ENCODE measurements around the gene FLYWCH1.
"Not testable (repeated sequence)": the region's sequence is repeated elsewhere in the genome, so short reads cannot be mapped to it uniquely, and the experiment has no call there.

Gene FLYWCH1

DNA sequence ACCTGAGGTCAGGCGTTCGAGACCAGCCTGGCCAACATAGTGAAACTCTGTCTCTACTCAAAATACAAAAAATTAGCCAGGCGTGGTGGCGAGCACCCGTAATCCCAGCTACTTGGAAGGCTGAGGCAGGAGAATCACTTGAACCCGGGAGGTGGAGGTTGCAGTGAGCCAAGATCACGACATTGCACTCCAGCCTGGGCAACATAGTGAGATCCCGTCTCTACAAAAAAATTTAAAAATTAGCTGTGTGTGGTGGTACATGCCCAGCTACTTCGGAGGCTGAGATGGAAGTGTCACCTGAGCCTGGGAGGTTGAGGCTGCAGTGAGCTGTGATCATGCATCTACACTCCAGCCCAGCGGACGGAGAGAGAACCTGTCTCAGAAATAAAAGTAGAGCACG lies 32.0 kb downstream of the FLYWCH1 start:
- 83% methylated on average over 9 of the region's 12 CpGs for WGBS (ENCODE audit: insufficient coverage)
- H3K9me3 ChIP-seq (ENCODE audit: control extremely low read depth in 1 of 5, control insufficient read depth in 4 of 5, insufficient read depth in 2 of 5, low read depth in 1 of 5, low read length in 4 of 5); POLR2A ChIA-PET; H3K27ac ChIP-seq (ENCODE audit: insufficient read depth in 1 of 2, low read depth in 1 of 2, low read length in 2 of 2, poor library complexity in 1 of 2, severe bottlenecking in 2 of 2); H3K27me3 ChIP-seq (replicated peaks in 2 of 5; ENCODE audit: control insufficient read depth in 4 of 5, insufficient read depth in 5 of 5, low read length in 4 of 5); H3K4me3 ChIP-seq (ENCODE audit: control insufficient read depth in 1 of 7, extremely low read depth in 1 of 7, insufficient read depth in 4 of 7, low read depth in 2 of 7, low read length in 6 of 7); H3K4me1 ChIP-seq (ENCODE audit: control extremely low read depth in 1 of 4, control insufficient read depth in 4 of 4, insufficient read depth in 4 of 4, low read length in 3 of 4); DNase-seq: not testable (repeated sequence)
- peaks cover 3 to 52% (median 34%) of the 10 kb centered on the region in 4 experiments for H3K36me3 ChIP-seq (ENCODE audit: control insufficient read depth in 4 of 4, insufficient read depth in 4 of 4, low read length in 3 of 4)
- CTCF ChIA-PET, result interaction anchor here (0.7 to 1.8 kb wide), 4 partner anchors 12 to 29 kb away, joined by 3 to 6 read pairs (median 3); no protein-coding TSS in a partner anchor

DNA sequence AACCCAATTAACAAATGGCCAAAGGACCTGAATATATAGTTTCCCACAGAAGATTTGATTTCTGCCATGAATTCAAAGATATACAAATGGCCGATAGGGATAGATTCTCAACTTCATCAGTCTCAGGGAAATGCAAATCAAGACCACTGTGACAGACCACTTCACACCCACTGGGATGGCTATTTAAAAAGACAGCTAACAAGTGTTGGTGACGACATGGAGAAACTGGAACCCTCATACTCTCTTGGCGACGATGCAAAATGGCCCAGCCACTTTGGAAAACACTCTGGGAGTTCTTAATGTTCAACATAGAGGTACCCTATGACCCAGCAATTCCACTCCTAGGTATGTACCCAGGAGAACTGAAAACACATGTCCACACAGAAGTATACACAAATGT lies 34.9 kb downstream of the FLYWCH1 start:
- no peaks in the 10 kb centered on the region for H3K9me3 ChIP-seq (ENCODE audit: control extremely low read depth in 1 of 5, control insufficient read depth in 4 of 5, insufficient read depth in 2 of 5, low read depth in 1 of 5, low read length in 4 of 5)
- CTCF ChIA-PET, result interaction anchor here (0.7 to 1.9 kb wide), 4 partner anchors 15 to 81 kb away, joined by 3 to 7 read pairs (median 4); no protein-coding TSS in a partner anchor
- no peaks in the 10 kb centered on the region for H3K27me3 ChIP-seq (replicated peaks in 2 of 5; ENCODE audit: control insufficient read depth in 4 of 5, insufficient read depth in 5 of 5, low read length in 4 of 5)
- H3K36me3 ChIP-seq (ENCODE audit: control insufficient read depth in 4 of 4, insufficient read depth in 4 of 4, low read length in 3 of 4), result peaks cover 0 to 57% (median 29%) of the 10 kb centered on the region in 4 experiments
- DNase-seq, result no peak
- POLR2A ChIA-PET, result no interaction called here
- 96% methylated on average over 4 of the region's 4 CpGs for WGBS (ENCODE audit: insufficient coverage)
- no peak overlapping the region for H3K27ac ChIP-seq (ENCODE audit: insufficient read depth in 1 of 2, low read depth in 1 of 2, low read length in 2 of 2, poor library complexity in 1 of 2, severe bottlenecking in 2 of 2)
- no peak overlapping the region for H3K4me3 ChIP-seq (ENCODE audit: control insufficient read depth in 1 of 7, extremely low read depth in 1 of 7, insufficient read depth in 4 of 7, low read depth in 2 of 7, low read length in 6 of 7)
- no peaks in the 10 kb centered on the region for H3K4me1 ChIP-seq (ENCODE audit: control extremely low read depth in 1 of 4, control insufficient read depth in 4 of 4, insufficient read depth in 4 of 4, low read length in 3 of 4)

DNA sequence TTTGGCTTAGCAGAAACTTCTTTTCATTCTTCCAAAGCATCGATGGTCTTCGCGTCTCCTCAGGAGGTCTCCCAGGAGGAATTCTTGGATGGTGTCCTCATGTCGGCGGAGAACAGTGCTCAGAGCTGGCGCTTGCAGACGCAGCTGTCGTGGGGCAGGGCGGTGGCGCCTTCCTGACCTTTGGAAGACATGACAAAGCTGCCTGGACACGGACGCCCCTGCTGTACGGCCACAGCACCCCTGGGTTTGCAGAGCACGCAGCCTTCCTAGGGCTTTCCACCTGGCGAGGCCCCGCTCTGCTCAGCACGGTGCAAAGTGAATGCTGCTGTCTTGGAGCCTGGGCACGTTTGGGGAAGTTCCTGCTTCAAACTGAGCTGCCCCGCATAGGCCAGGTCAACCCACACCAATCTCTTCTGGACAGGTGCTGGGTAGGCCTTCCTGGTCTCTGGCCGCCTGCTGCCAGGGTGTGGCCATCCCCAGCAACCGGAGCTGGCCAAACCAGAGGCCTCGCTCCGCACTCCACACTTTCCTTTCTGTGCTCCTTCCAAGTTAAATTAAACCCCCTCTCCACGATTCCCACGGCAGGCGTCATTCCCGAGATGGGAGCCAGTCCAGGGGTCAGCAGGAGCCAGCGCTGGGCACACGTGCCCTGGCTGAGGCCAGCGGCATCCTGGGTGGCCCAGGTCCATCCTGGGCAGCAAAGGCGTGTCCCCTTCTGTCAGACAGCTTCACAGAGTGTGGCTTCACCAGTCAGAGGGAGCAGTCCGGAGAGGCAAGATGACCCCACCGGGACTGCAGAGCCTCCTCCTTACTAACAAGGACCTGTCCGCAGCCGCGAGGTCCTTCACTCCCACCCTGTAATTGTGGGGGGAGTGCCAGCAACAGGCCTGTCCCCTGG lies 37.3 kb downstream of the FLYWCH1 start:
- H3K36me3 ChIP-seq (ENCODE audit: control insufficient read depth in 4 of 4, insufficient read depth in 4 of 4, low read length in 3 of 4), result peaks cover 0 to 51% (median 19%) of the 10 kb centered on the region in 4 experiments
- ChIA-PET POLR2A (no interaction called here), CTCF (no interaction called here)
- no peaks in the 10 kb centered on the region for H3K4me1 ChIP-seq (ENCODE audit: control extremely low read depth in 1 of 4, control insufficient read depth in 4 of 4, insufficient read depth in 4 of 4, low read length in 3 of 4)
- no peaks in the 10 kb centered on the region for H3K9me3 ChIP-seq (ENCODE audit: control extremely low read depth in 1 of 5, control insufficient read depth in 4 of 5, insufficient read depth in 2 of 5, low read depth in 1 of 5, low read length in 4 of 5)
- H3K27me3 ChIP-seq (replicated peaks in 2 of 5; ENCODE audit: control insufficient read depth in 4 of 5, insufficient read depth in 5 of 5, low read length in 4 of 5), result no peaks in the 10 kb centered on the region
- H3K4me3 ChIP-seq (ENCODE audit: control insufficient read depth in 1 of 7, extremely low read depth in 1 of 7, insufficient read depth in 4 of 7, low read depth in 2 of 7, low read length in 6 of 7), result no peak overlapping the region
- no peak for DNase-seq
- WGBS (ENCODE audit: insufficient coverage), result 89% methylated on average over 29 of the region's 36 CpGs
- no peak overlapping the region for H3K27ac ChIP-seq (ENCODE audit: insufficient read depth in 1 of 2, low read depth in 1 of 2, low read length in 2 of 2, poor library complexity in 1 of 2, severe bottlenecking in 2 of 2)

DNA sequence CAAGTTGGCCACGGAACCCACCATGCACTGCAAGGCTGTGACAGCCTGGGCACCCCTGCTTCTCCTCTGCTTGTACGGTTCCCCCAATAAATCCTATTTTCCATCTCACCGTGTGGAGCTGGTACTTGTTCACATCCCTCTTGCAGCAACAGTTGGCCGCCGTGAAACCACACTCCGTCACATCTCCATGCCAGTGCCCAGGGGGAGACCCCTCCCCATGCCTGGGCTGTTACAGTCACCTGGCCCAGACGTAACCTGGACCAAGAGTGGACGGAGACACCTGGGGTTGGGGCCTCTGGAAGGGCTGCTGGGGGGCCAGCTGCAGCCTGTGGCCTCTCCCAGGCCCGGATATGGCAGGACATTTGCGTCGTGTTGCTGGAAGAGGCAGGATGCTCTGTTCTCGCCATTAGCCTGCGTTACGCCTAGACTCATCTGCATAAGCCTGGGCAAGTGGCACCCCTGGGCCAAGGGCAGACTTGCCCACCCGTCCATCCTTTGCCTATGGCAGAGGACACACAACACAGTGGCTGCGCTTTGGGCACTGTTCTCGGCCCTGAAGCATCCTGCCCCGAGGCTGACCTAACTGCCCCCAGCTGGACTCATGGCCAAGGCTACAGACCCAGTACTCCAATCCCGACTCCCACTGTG lies 38.1 kb downstream of the FLYWCH1 start:
- H3K4me3 ChIP-seq (ENCODE audit: control insufficient read depth in 1 of 7, extremely low read depth in 1 of 7, insufficient read depth in 4 of 7, low read depth in 2 of 7, low read length in 6 of 7), result no peak overlapping the region
- no peak overlapping the region for H3K27ac ChIP-seq (ENCODE audit: insufficient read depth in 1 of 2, low read depth in 1 of 2, low read length in 2 of 2, poor library complexity in 1 of 2, severe bottlenecking in 2 of 2)
- WGBS (ENCODE audit: insufficient coverage), result 92% methylated on average over 19 of the region's 19 CpGs
- peaks cover 0 to 48% (median 19%) of the 10 kb centered on the region in 4 experiments for H3K36me3 ChIP-seq (ENCODE audit: control insufficient read depth in 4 of 4, insufficient read depth in 4 of 4, low read length in 3 of 4)
- ChIA-PET POLR2A (no interaction called here), CTCF (interaction anchor here (1.1 kb wide), 1 partner anchor 23 kb away, joined by 3 read pairs; no protein-coding TSS in a partner anchor)
- no peaks in the 10 kb centered on the region for H3K9me3 ChIP-seq (ENCODE audit: control extremely low read depth in 1 of 5, control insufficient read depth in 4 of 5, insufficient read depth in 2 of 5, low read depth in 1 of 5, low read length in 4 of 5)
- H3K27me3 ChIP-seq (replicated peaks in 2 of 5; ENCODE audit: control insufficient read depth in 4 of 5, insufficient read depth in 5 of 5, low read length in 4 of 5), result no peaks in the 10 kb centered on the region
- H3K4me1 ChIP-seq (ENCODE audit: control extremely low read depth in 1 of 4, control insufficient read depth in 4 of 4, insufficient read depth in 4 of 4, low read length in 3 of 4), result peaks cover 0 to 6% (median 2%) of the 10 kb centered on the region in 4 experiments
- DNase-seq, result no peak

DNA sequence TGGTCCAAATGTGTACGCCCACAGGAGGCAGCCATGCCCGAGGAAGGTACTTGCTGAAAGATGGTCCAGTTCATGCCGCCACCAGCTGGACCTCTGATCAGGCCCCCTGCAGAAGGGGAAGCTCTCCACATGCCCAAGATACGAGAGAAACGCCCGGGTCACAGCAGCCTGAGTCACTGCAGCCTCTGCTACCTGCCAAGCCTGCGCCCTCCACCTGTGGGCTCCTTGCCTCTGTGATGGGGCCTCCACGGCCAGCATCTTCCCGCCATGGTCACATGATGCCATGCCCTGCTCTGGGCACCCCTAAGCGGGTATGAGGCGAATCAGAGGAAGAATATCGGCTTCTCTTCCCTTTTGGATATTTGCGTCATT lies 38.6 kb downstream of the FLYWCH1 start:
- ChIA-PET POLR2A (no interaction called here), CTCF (interaction anchor here (0.9 to 1.1 kb wide), 2 partner anchors 24 to 82 kb away, joined by 3 read pairs; no protein-coding TSS in a partner anchor)
- Histone ChIP-seq H3K4me3 (ENCODE audit: control insufficient read depth in 1 of 7, extremely low read depth in 1 of 7, insufficient read depth in 4 of 7, low read depth in 2 of 7, low read length in 6 of 7) (no peak overlapping the region), H3K27me3 (replicated peaks in 2 of 5; ENCODE audit: control insufficient read depth in 4 of 5, insufficient read depth in 5 of 5, low read length in 4 of 5) (no peaks in the 10 kb centered on the region), H3K27ac (ENCODE audit: insufficient read depth in 1 of 2, low read depth in 1 of 2, low read length in 2 of 2, poor library complexity in 1 of 2, severe bottlenecking in 2 of 2) (no peak overlapping the region), H3K9me3 (ENCODE audit: control extremely low read depth in 1 of 5, control insufficient read depth in 4 of 5, insufficient read depth in 2 of 5, low read depth in 1 of 5, low read length in 4 of 5) (no peaks in the 10 kb centered on the region), H3K4me1 (ENCODE audit: control extremely low read depth in 1 of 4, control insufficient read depth in 4 of 4, insufficient read depth in 4 of 4, low read length in 3 of 4) (peaks cover 0 to 11% (median 7%) of the 10 kb centered on the region in 4 experiments), H3K36me3 (ENCODE audit: control insufficient read depth in 4 of 4, insufficient read depth in 4 of 4, low read length in 3 of 4) (peaks cover 0 to 48% (median 19%) of the 10 kb centered on the region in 4 experiments)
- DNase-seq, result no peak
- WGBS (ENCODE audit: insufficient coverage), result 97% methylated on average over 13 of the region's 13 CpGs

DNA sequence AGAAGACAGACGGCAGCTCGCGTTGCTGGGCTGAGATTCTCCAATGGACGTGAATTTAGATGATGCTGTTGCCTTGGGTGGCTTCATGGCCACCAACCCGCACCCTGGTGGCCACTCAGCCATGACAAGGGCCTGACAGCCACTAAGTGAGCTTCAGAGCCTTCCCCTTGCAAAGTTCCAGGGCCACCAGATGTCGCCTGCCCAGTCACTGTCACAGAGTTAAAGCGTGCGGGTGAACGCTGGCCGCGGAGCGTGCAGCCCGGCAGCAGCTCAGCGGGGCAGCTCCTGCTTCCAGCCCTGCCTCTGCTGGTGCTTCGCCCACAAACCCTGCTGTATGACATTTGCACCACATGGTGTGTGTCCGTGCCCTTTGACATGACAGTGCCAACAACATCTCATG lies 39.0 kb downstream of the FLYWCH1 start:
- 96% methylated on average over 16 of the region's 16 CpGs for WGBS (ENCODE audit: insufficient coverage)
- Histone ChIP-seq H3K27me3 (replicated peaks in 2 of 5; ENCODE audit: control insufficient read depth in 4 of 5, insufficient read depth in 5 of 5, low read length in 4 of 5) (no peaks in the 10 kb centered on the region), H3K4me1 (ENCODE audit: control extremely low read depth in 1 of 4, control insufficient read depth in 4 of 4, insufficient read depth in 4 of 4, low read length in 3 of 4) (peaks cover 0 to 15% (median 11%) of the 10 kb centered on the region in 4 experiments), H3K9me3 (ENCODE audit: control extremely low read depth in 1 of 5, control insufficient read depth in 4 of 5, insufficient read depth in 2 of 5, low read depth in 1 of 5, low read length in 4 of 5) (no peaks in the 10 kb centered on the region), H3K27ac (ENCODE audit: insufficient read depth in 1 of 2, low read depth in 1 of 2, low read length in 2 of 2, poor library complexity in 1 of 2, severe bottlenecking in 2 of 2) (no peak overlapping the region), H3K36me3 (ENCODE audit: control insufficient read depth in 4 of 4, insufficient read depth in 4 of 4, low read length in 3 of 4) (peaks cover 0 to 48% (median 19%) of the 10 kb centered on the region in 4 experiments), H3K4me3 (ENCODE audit: control insufficient read depth in 1 of 7, extremely low read depth in 1 of 7, insufficient read depth in 4 of 7, low read depth in 2 of 7, low read length in 6 of 7) (no peak overlapping the region)
- ChIA-PET POLR2A (no interaction called here), CTCF (interaction anchor here (0.9 to 1.1 kb wide), 2 partner anchors 24 to 82 kb away, joined by 3 read pairs; no protein-coding TSS in a partner anchor)
- no peak for DNase-seq

DNA sequence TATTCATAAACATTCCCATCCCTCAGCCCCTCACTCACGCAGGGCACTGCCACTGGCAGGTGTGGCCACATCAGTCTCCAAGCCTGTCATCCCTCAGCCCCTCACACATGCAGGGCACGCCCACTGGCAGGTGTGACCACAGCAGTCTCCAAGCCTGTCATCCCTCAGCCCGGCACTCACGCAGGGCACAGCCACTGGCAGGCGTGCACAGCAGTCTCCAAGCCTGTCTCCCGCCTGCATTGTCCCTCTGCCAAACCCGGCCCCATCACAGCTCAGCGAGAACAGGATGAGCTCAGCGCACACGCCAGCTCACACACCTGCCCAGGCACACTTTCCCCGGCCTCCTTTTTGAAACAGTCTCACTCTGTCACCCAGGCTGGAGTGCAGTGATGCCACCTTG lies 40.9 kb downstream of the FLYWCH1 start:
- Histone ChIP-seq H3K27me3 (replicated peaks in 2 of 5; ENCODE audit: control insufficient read depth in 4 of 5, insufficient read depth in 5 of 5, low read length in 4 of 5) (no peaks in the 10 kb centered on the region), H3K4me3 (ENCODE audit: control insufficient read depth in 1 of 7, extremely low read depth in 1 of 7, insufficient read depth in 4 of 7, low read depth in 2 of 7, low read length in 6 of 7) (no peak overlapping the region), H3K9me3 (ENCODE audit: control extremely low read depth in 1 of 5, control insufficient read depth in 4 of 5, insufficient read depth in 2 of 5, low read depth in 1 of 5, low read length in 4 of 5) (no peaks in the 10 kb centered on the region), H3K27ac (ENCODE audit: insufficient read depth in 1 of 2, low read depth in 1 of 2, low read length in 2 of 2, poor library complexity in 1 of 2, severe bottlenecking in 2 of 2) (no peak overlapping the region), H3K4me1 (ENCODE audit: control extremely low read depth in 1 of 4, control insufficient read depth in 4 of 4, insufficient read depth in 4 of 4, low read length in 3 of 4) (peaks cover 0 to 28% (median 24%) of the 10 kb centered on the region in 4 experiments), H3K36me3 (ENCODE audit: control insufficient read depth in 4 of 4, insufficient read depth in 4 of 4, low read length in 3 of 4) (peaks cover 0 to 44% (median 17%) of the 10 kb centered on the region in 4 experiments)
- CTCF ChIA-PET, result interaction anchor here (1.8 kb wide), 1 partner anchor 9 kb away, joined by 8 read pairs; no protein-coding TSS in a partner anchor
- no peak for DNase-seq
- 89% methylated on average over 10 of the region's 11 CpGs for WGBS (ENCODE audit: insufficient coverage)
- POLR2A ChIA-PET, result no interaction called here

Measured in common myeloid progenitor, CD34-positive (primary cell).